HG03571 (cell line): ENCODE results near the gene NUTF2.

ENCODE experiments used
- ATAC-seq: cut with Tn5 transposase; IDR thresholded peaks from one replicate; pipeline ENCODE4 v1.9.1; 2021; ENCODE audit not compliant: unreplicated experiment

Gene NUTF2

DNA sequence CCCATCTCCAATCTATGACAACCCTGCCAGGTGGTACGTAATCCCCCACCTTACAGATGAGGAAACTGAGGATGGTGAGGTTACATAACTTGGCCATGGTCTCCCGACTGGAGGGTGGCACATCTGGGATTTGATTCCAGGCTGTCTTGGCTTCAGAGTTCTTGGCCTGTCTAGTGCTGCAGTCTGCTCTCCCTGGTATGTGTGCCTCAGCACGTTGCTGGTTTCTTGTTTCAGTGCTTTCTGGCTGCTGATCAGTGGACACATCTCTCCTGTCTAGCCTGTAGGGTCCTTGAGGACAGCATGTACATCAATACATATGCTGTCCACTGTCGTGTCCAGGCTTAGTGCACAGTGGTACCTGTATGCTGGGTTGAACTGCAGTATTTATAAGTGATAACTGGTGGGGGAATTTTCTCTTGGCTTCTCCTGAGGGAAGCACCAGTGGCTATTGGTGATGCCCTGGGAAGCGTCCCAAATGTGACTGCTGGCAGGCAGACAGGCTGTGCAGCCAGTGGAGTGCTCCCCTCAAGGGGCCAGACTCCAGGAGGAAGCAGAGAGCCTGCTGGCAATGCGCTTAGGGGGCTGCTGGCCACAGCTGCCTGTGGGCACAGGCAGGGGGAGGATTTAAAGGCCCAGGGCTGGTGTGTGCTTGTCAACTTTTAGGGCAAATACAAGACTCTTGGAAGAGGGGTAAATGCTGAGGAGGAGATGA, 70.6 kb downstream of the NUTF2 start:
- ATAC-seq, result no peak

DNA sequence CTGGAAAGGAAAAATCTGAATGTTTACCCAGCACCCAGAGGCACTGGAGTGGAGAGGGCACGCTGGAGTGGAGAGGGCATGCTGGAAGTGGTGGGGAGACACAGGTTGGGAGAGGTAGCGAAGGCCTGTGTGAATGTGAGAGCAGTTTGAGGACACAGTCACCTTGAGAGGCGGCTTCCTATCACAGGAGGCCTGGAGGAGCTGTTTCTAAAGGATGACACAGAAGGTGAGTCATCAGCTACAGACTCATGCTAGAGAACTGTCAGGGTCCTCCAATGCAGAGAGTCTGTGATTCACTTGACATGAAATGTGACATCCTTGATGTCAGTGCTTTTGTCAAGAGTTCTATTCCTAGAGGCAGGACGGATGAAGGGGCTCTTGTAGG, 71.1 kb downstream of the NUTF2 start:
- no peak for ATAC-seq

DNA sequence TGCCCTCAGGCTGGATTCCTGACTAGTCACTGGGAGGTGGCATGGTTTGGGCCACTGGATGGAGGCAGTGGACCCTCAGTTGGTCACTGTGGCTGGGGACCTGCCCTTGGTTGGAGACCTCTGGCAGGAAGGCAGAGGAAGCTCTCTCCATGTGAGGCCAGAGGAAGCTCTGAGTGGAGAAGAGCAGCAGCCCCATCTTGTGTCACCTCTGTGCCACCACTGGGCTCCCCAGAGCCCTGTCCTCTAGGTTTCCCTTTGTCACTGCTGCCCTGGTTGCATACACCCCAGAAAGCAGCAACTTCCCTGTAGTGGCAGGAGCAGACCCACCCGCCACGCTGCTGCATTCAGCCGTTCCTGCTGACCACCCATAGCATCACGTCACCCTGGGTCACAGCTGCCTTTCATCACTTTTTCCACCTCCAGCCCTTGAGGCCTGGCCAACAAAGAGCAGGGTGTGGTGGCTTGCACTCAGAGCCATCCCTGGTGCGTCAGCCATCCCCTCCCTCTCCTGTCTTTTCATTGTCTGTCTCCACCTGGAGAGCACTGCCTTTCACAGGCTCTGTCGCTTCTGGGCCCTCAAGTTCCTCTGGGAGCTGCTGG, 73.0 kb downstream of the NUTF2 start:
- ATAC-seq, result no peak
